GM12878 (cell line): ENCODE results near the gene USH2A. TPM values are rescaled to one million over a fixed set of nuclear protein-coding genes. Genes with fewer than 3 reads are reported as not detected.

ENCODE experiments used
- ATAC-seq: fragments of 200-7000 bp; cut with Tn5 transposase; 3 replicates; pipeline ENCODE4 v1.9.1; 2020; ENCODE audit warnings: mild to moderate bottlenecking, moderate library complexity
- BruUV-seq: library from RNA; stranded (reverse); fragments of 400-500 nt; replicated peaks from 2 replicates; lab custom pipeline; 2021; lab: Mats Ljungman, UMichigan
- CTCF ChIA-PET: fragments of 300-600 bp; sonication (Branson Sonifier 250); formaldehyde crosslinking; extraction: SDS; loops from one replicate; lab custom pipeline; 2021; ENCODE audit warnings: inconsistent platforms; lab: Yijun Ruan, JAX
- POLR2A ChIA-PET: fragments of 350-600 bp; formaldehyde crosslinking; extraction: SDS; loops from one replicate; lab custom pipeline; 2021; ENCODE audit warnings: inconsistent platforms; lab: Charles Lee
- RAD21 ChIA-PET: fragments of 300-600 bp; sonication (Branson Sonifier 250); formaldehyde crosslinking; loops from one replicate; lab custom pipeline; 2023; ENCODE audit warnings: antibody characterized with exemption; ENCODE audit not compliant: unreplicated experiment; lab: Charles Lee
- SMC1A ChIA-PET: fragments of 300-600 bp; sonication (Branson Sonifier 250); formaldehyde crosslinking; loops from one replicate; lab custom pipeline; 2023; ENCODE audit not compliant: unreplicated experiment, uncharacterized antibody; lab: Charles Lee
- DNase-seq: peaks from one replicate; pipeline ENCODE4 v3.0.0-alpha.2; 2011; ENCODE audit warnings: low read depth, low spot score
- FAIRE-seq: peaks from 3 replicates; lab custom pipeline; 2011; peaks lifted over from hg19 to GRCh38; lab: Jason Lieb, UNC
- H2AFZ ChIP-seq: 2 replicates; pipeline ENCODE4 v1.6.0; 2011; ENCODE audit warnings: low read depth, low read length, control low read depth; ENCODE audit not compliant: control insufficient read depth
- H3K27ac ChIP-seq: 2 replicates; pipeline ENCODE4 v1.5.1; 2011; ENCODE audit warnings: control low read depth; ENCODE audit not compliant: control insufficient read depth, insufficient read depth
- H3K27me3 ChIP-seq, 2 experiments: replicated peaks in 1 of 2; 2 replicates each; pipeline versions ENCODE4 v1.6.0 to v1.6.1; 2011; ENCODE audit warnings: low read length in 1 of 2; ENCODE audit not compliant: control insufficient read depth in 2 of 2, insufficient read depth in 2 of 2
- H3K36me3 ChIP-seq, 2 experiments: 2 replicates each; pipeline ENCODE4 v1.5.1; 2011; ENCODE audit warnings: low read length in 1 of 2; ENCODE audit not compliant: control insufficient read depth in 2 of 2, insufficient read depth in 2 of 2
- H3K4me1 ChIP-seq: 2 replicates; pipeline ENCODE4 v1.6.1; 2011; ENCODE audit warnings: mild to moderate bottlenecking, low read length, moderate library complexity, mixed read lengths; ENCODE audit not compliant: control insufficient read depth, insufficient read depth
- H3K4me2 ChIP-seq: 2 replicates; pipeline ENCODE4 v1.6.0; 2011; ENCODE audit warnings: control low read depth; ENCODE audit not compliant: control insufficient read depth, insufficient read depth
- H3K4me3 ChIP-seq: fragments of 200-600 bp; sonication (generic); 2 replicates; pipeline ENCODE4 v1.5.1; 2016
- H3K79me2 ChIP-seq: 2 replicates; pipeline ENCODE4 v1.6.0; 2011; ENCODE audit warnings: low read length; ENCODE audit not compliant: control insufficient read depth, insufficient read depth
- H3K9ac ChIP-seq: 2 replicates; pipeline ENCODE4 v1.8.0; 2011; ENCODE audit warnings: low read length, control low read depth, mixed read lengths; ENCODE audit not compliant: control insufficient read depth, insufficient read depth
- H3K9me3 ChIP-seq: replicated peaks from 3 replicates; pipeline ENCODE4 v1.5.1; 2011; ENCODE audit warnings: mild to moderate bottlenecking, low read length; ENCODE audit not compliant: control insufficient read depth, insufficient read depth
- H4K20me1 ChIP-seq: 2 replicates; pipeline ENCODE4 v1.6.0; 2011; ENCODE audit not compliant: control insufficient read depth, insufficient read depth
- BMI1 ChIP-seq: fragments of 450-650 bp; IDR thresholded peaks from 2 replicates; pipeline ENCODE4 v1.6.1; 2016; ENCODE audit warnings: mild to moderate bottlenecking, moderate library complexity, borderline replicate concordance
- CHD1 ChIP-seq: IDR thresholded peaks from 2 replicates; pipeline ENCODE4 v1.6.1; 2012; ENCODE audit warnings: low read depth, low read length, improper control_type of control experiment
- JUNB ChIP-seq: IDR thresholded peaks from 2 replicates; pipeline ENCODE4 v1.6.1; 2016; ENCODE audit warnings: antibody characterized with exemption, mild to moderate bottlenecking
- KDM1A ChIP-seq: fragments of 200-600 bp; sonication (generic); IDR thresholded peaks from 2 replicates; pipeline ENCODE4 v1.6.1; 2016; ENCODE audit warnings: borderline replicate concordance
- LARP7 ChIP-seq: fragments of 450-650 bp; IDR thresholded peaks from 2 replicates; pipeline ENCODE4 v1.6.1; 2017; ENCODE audit warnings: mild to moderate bottlenecking
- MTA3 ChIP-seq: IDR thresholded peaks from 2 replicates; pipeline ENCODE4 v1.6.1; 2012; ENCODE audit warnings: low read length, inconsistent platforms, borderline replicate concordance
- NFYA ChIP-seq: IDR thresholded peaks from 2 replicates; pipeline ENCODE4 v1.6.1; 2011; ENCODE audit warnings: low read depth, mild to moderate bottlenecking, low read length, improper control_type of control experiment, borderline replicate concordance
- NKRF ChIP-seq: fragments of 450-650 bp; conservative IDR thresholded peaks from 2 replicates; pipeline ENCODE4 v1.6.1; 2017; ENCODE audit warnings: mild to moderate bottlenecking, moderate library complexity
- SMC3 ChIP-seq: IDR thresholded peaks from 2 replicates; pipeline ENCODE4 v1.6.1; 2011; ENCODE audit warnings: low read length, improper control_type of control experiment, borderline replicate concordance
- SREBF2 ChIP-seq: IDR thresholded peaks from 2 replicates; pipeline ENCODE4 v1.6.1; 2012; ENCODE audit warnings: mild to moderate bottlenecking, low read length
- SUPT20H ChIP-seq: IDR thresholded peaks from 2 replicates; pipeline ENCODE4 v1.6.1; 2011; ENCODE audit warnings: low read depth, mild to moderate bottlenecking, low read length, moderate library complexity, borderline replicate concordance; ENCODE audit not compliant: control insufficient read depth
- ZBED1 ChIP-seq: IDR thresholded peaks from 2 replicates; pipeline ENCODE4 v1.6.1; 2016; ENCODE audit warnings: borderline replicate concordance
- WGBS: methylation state at CpG from one replicate; pipeline ENCODE4 v1.1.6; 2016; ENCODE audit warnings: low lambda C conversion rate; ENCODE audit not compliant: insufficient replicate concordance, insufficient coverage; ENCODE audit errors: missing lambda C conversion rate; 5-methylcytosine and 5-hydroxymethylcytosine counted together
- in situ Hi-C: fragments of 300-500 bp; cut with MboI; formaldehyde crosslinking; loops from 9 replicates; pipeline ENCODE4 v1.14.3; 2018; ENCODE audit warnings: mixed read lengths
- intact Hi-C: fragments of 100-400 bp; cut with micrococcal nuclease; formaldehyde crosslinking; loops from one replicate; pipeline ENCODE4 v1.14.2; 2022; ENCODE audit not compliant: unreplicated experiment
- polyA plus RNA-seq, 11 experiments: library from polyadenylated mRNA; depleted of rRNA in 4 of 11; unstranded in 6 of 11; stranded (reverse) in 5 of 11; fragments of >200 nt; fragmentation: Nextera tagmentation in 4 of 11; fragmentation: Illumina TruSeq in 1 of 11; extraction: Ambion mirVana in 4 of 11; extraction: Trizol in 1 of 11; gene quantifications; 1 replicate in 1 of 11; 2 replicates in 10 of 11; pipeline versions ENCODE4 v1.2.1 to v1.2.3, GENCODE V29; 2011 to 2016; ENCODE audit warnings: inconsistent platforms in 2 of 11, missing spikeins in 2 of 11, low read depth in 1 of 11
- total RNA-seq, 4 experiments: library from RNA; depleted of rRNA in 3 of 4; stranded (reverse); fragments of >200 nt in 3 of 4; fragmentation: Illumina TruSeq in 1 of 4; extraction: Trizol in 1 of 4; gene quantifications; 2 replicates each; pipeline versions ENCODE4 v1.2.1 to v1.2.3, GENCODE V29; 2013 to 2021
- TF ChIP-seq, protein P1 (sequence below): fragments of 450-650 bp; IDR thresholded peaks from 2 replicates; pipeline ENCODE4 v1.6.1; 2016; ENCODE audit warnings: mild to moderate bottlenecking

USH2A gene
- total and polyA plus RNA-seq, 10 of the 15 experiments (the other 5 are each of a cell fraction or from before 2014, with no cell fraction given), result under 0.01 to 0.20 (median 0.01) TPM; not detected in 2

- POLR2A ChIA-PET, result no interaction called here
- H3K36me3 ChIP-seq, result no peaks in the 10 kb centered on the region
- H4K20me1 ChIP-seq, result no peaks in the 10 kb centered on the region
- no peaks in the 10 kb centered on the region for H3K4me1 ChIP-seq
- intact Hi-C loops (no loop called here), in situ Hi-C loops (no loop called here)
- H3K79me2 ChIP-seq, result no peaks in the 10 kb centered on the region
- SMC1A ChIA-PET, result interaction anchor here (0.8 kb wide), 1 partner anchor 10 kb away, joined by 3 read pairs; no protein-coding TSS in a partner anchor
- FAIRE-seq (no peak), ATAC-seq (peak; percentile 58), DNase-seq (no peak)
- 12% methylated on average over 3 of the region's 3 CpGs for WGBS
- H3K9ac ChIP-seq, result no peak overlapping the region
- H3K9me3 ChIP-seq, result no peaks in the 10 kb centered on the region
- no peaks in the 10 kb centered on the region for H3K27me3 ChIP-seq
- H2AFZ ChIP-seq, result no peak overlapping the region
- no peak overlapping the region for H3K27ac ChIP-seq
- H3K4me2 ChIP-seq, result no peak overlapping the region
- CTCF ChIA-PET, result no interaction called here
- no peak overlapping the region for H3K4me3 ChIP-seq
- no TSS peak for BruUV-seq
- TF ChIP-seq CHD1, result no peak
- RAD21 ChIA-PET, result interaction anchor here (0.7 kb wide), 1 partner anchor 46 kb away, joined by 3 read pairs; no protein-coding TSS in a partner anchor
These were observed 589.1 kb downstream of the USH2A start for GRCh38 chr1:215833941-215834729.

- Histone ChIP-seq H3K4me1 (no peaks in the 10 kb centered on the region), H3K9ac (no peak overlapping the region), H3K27me3 (no peaks in the 10 kb centered on the region), H3K9me3 (no peaks in the 10 kb centered on the region), H3K36me3 (no peaks in the 10 kb centered on the region), H4K20me1 (no peaks in the 10 kb centered on the region), H3K4me2 (no peak overlapping the region), H3K4me3 (no peak overlapping the region), H2AFZ (no peak overlapping the region), H3K79me2 (no peaks in the 10 kb centered on the region), H3K27ac (no peak overlapping the region)
- in situ Hi-C loops, result no loop called here
- CTCF ChIA-PET, result interaction anchor here (0.6 to 1.5 kb wide), 3 partner anchors 10 to 133 kb away, joined by 3 to 4 read pairs (median 3); no protein-coding TSS in a partner anchor
- DNase-seq (no peak), ATAC-seq (no peak), FAIRE-seq (no peak)
- RAD21 ChIA-PET, result no interaction called here
- SMC1A ChIA-PET, result interaction anchor here (0.6 kb wide), 1 partner anchor 162 kb away, joined by 3 read pairs; no protein-coding TSS in a partner anchor
- no TSS peak for BruUV-seq
- WGBS, result 29% methylated on average over 7 of the region's 7 CpGs
- POLR2A ChIA-PET, result no interaction called here
- intact Hi-C loops, result no loop called here
- TF ChIP-seq ZBED1, result no peak
- no peak for TF ChIP-seq JUNB
- TF ChIP-seq LARP7, result no peak
- TF ChIP-seq NFYA, result no peak
- no peak for TF ChIP-seq KDM1A
- no peak for TF ChIP-seq SREBF2
- TF ChIP-seq NKRF, result no peak
- TF ChIP-seq SUPT20H, result no peak
- TF ChIP-seq BMI1, result no peak
- TF ChIP-seq, protein P1, sequence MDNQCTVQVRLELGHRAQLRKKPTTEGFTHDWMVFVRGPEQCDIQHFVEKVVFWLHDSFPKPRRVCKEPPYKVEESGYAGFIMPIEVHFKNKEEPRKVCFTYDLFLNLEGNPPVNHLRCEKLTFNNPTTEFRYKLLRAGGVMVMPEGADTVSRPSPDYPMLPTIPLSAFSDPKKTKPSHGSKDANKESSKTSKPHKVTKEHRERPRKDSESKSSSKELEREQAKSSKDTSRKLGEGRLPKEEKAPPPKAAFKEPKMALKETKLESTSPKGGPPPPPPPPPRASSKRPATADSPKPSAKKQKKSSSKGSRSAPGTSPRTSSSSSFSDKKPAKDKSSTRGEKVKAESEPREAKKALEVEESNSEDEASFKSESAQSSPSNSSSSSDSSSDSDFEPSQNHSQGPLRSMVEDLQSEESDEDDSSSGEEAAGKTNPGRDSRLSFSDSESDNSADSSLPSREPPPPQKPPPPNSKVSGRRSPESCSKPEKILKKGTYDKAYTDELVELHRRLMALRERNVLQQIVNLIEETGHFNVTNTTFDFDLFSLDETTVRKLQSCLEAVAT, result no peak
- TF ChIP-seq SMC3, result no peak
- no peak for TF ChIP-seq MTA3
These were observed 592.9 kb downstream of the USH2A start for GRCh38 chr1:215830226-215830810.
